ENCODE measurements around the gene TTLL11. TPM values are rescaled to one million over a fixed set of nuclear protein-coding genes. Genes with fewer than 3 reads are reported as not detected.

Gene TTLL11
- polyA plus RNA-seq, 4 donors = 3.2 to 4.8 (median 3.9) TPM

- Histone ChIP-seq H3K27me3 (ENCODE audit: control insufficient read depth in 3 of 3, insufficient read depth in 3 of 3, low read length in 3 of 3) (no peaks in the 10 kb centered on the region), H3K4me1 (ENCODE audit: control insufficient read depth in 3 of 3, insufficient read depth in 2 of 3, low read depth in 1 of 3, low read length in 2 of 3) (no peaks in the 10 kb centered on the region), H3K4me3 (ENCODE audit: low read depth in 1 of 3, low read length in 3 of 3) (no peak overlapping the region), H3K9me3 (ENCODE audit: control insufficient read depth in 2 of 2, insufficient read depth in 1 of 2, low read depth in 1 of 2, low read length in 1 of 2) (no peaks in the 10 kb centered on the region), H3K36me3 (ENCODE audit: control insufficient read depth in 3 of 3, insufficient read depth in 2 of 3, low read depth in 1 of 3, low read length in 3 of 3) (no peaks in the 10 kb centered on the region), H3K27ac (ENCODE audit: low read depth in 1 of 3, low read length in 2 of 3) (no peak overlapping the region)
- WGBS, 3 donors = 83 to 95% (median 86%) methylated on average over 8 of the region's 8 CpGs
- DNase-seq (no peak), FAIRE-seq (no peak)
Observed at GRCh38 chr9:121950866-121951265, 142.2 kb downstream of the TTLL11 start.

- Histone ChIP-seq H3K4me1 (ENCODE audit: control insufficient read depth in 3 of 3, insufficient read depth in 2 of 3, low read depth in 1 of 3, low read length in 2 of 3) (no peaks in the 10 kb centered on the region), H3K27ac (ENCODE audit: low read depth in 1 of 3, low read length in 2 of 3) (no peak overlapping the region), H3K36me3 (ENCODE audit: control insufficient read depth in 3 of 3, insufficient read depth in 2 of 3, low read depth in 1 of 3, low read length in 3 of 3) (no peaks in the 10 kb centered on the region), H3K9me3 (ENCODE audit: control insufficient read depth in 2 of 2, insufficient read depth in 1 of 2, low read depth in 1 of 2, low read length in 1 of 2) (no peaks in the 10 kb centered on the region), H3K4me3 (ENCODE audit: low read depth in 1 of 3, low read length in 3 of 3) (no peak overlapping the region), H3K27me3 (ENCODE audit: control insufficient read depth in 3 of 3, insufficient read depth in 3 of 3, low read length in 3 of 3) (no peaks in the 10 kb centered on the region)
- DNase-seq = no peak
- no peak for FAIRE-seq
- 82 to 87% (median 84%) methylated on average over 9 of the region's 9 CpGs for WGBS, 3 donors
Observed at GRCh38 chr9:121950441-121950840, 142.7 kb downstream of the TTLL11 start.

GRCh38 chr9:121949766-121950165 is 143.3 kb downstream of the TTLL11 start:
- DNase-seq = no peak
- Histone ChIP-seq H3K9me3 (ENCODE audit: control insufficient read depth in 2 of 2, insufficient read depth in 1 of 2, low read depth in 1 of 2, low read length in 1 of 2) (no peaks in the 10 kb centered on the region), H3K4me1 (ENCODE audit: control insufficient read depth in 3 of 3, insufficient read depth in 2 of 3, low read depth in 1 of 3, low read length in 2 of 3) (no peaks in the 10 kb centered on the region), H3K27me3 (ENCODE audit: control insufficient read depth in 3 of 3, insufficient read depth in 3 of 3, low read length in 3 of 3) (no peaks in the 10 kb centered on the region), H3K27ac (ENCODE audit: low read depth in 1 of 3, low read length in 2 of 3) (no peak overlapping the region), H3K4me3 (ENCODE audit: low read depth in 1 of 3, low read length in 3 of 3) (no peak overlapping the region), H3K36me3 (ENCODE audit: control insufficient read depth in 3 of 3, insufficient read depth in 2 of 3, low read depth in 1 of 3, low read length in 3 of 3) (no peaks in the 10 kb centered on the region)
- 92 to 97% (median 96%) methylated on average over 4 of the region's 4 CpGs for WGBS, 3 donors
- no peak for FAIRE-seq

- Histone ChIP-seq H3K4me3 (ENCODE audit: low read depth in 1 of 3, low read length in 3 of 3) (no peak overlapping the region), H3K27me3 (ENCODE audit: control insufficient read depth in 3 of 3, insufficient read depth in 3 of 3, low read length in 3 of 3) (no peaks in the 10 kb centered on the region), H3K27ac (ENCODE audit: low read depth in 1 of 3, low read length in 2 of 3) (no peak overlapping the region), H3K4me1 (ENCODE audit: control insufficient read depth in 3 of 3, insufficient read depth in 2 of 3, low read depth in 1 of 3, low read length in 2 of 3) (no peaks in the 10 kb centered on the region), H3K36me3 (ENCODE audit: control insufficient read depth in 3 of 3, insufficient read depth in 2 of 3, low read depth in 1 of 3, low read length in 3 of 3) (no peaks in the 10 kb centered on the region), H3K9me3 (ENCODE audit: control insufficient read depth in 2 of 2, insufficient read depth in 1 of 2, low read depth in 1 of 2, low read length in 1 of 2) (no peaks in the 10 kb centered on the region)
- WGBS, 3 donors = 67 to 95% (median 82%) methylated on average over 4 of the region's 4 CpGs
- FAIRE-seq (no peak), DNase-seq (no peak)
Observed at GRCh38 chr9:121949364-121949763, 143.7 kb downstream of the TTLL11 start.

GRCh38 chr9:121947775-121948174 is 145.3 kb downstream of the TTLL11 start:
- H3K27me3 ChIP-seq (ENCODE audit: control insufficient read depth in 3 of 3, insufficient read depth in 3 of 3, low read length in 3 of 3) = no peaks in the 10 kb centered on the region
- H3K4me3 ChIP-seq (ENCODE audit: low read depth in 1 of 3, low read length in 3 of 3) = no peak overlapping the region
- H3K4me1 ChIP-seq (ENCODE audit: control insufficient read depth in 3 of 3, insufficient read depth in 2 of 3, low read depth in 1 of 3, low read length in 2 of 3) = no peaks in the 10 kb centered on the region
- DNase-seq (no peak), FAIRE-seq (no peak)
- no peak overlapping the region for H3K27ac ChIP-seq (ENCODE audit: low read depth in 1 of 3, low read length in 2 of 3)
- 81 to 89% (median 86%) methylated on average over 4 of the region's 4 CpGs for WGBS, 3 donors
- H3K9me3 ChIP-seq (ENCODE audit: control insufficient read depth in 2 of 2, insufficient read depth in 1 of 2, low read depth in 1 of 2, low read length in 1 of 2) = no peaks in the 10 kb centered on the region
- no peaks in the 10 kb centered on the region for H3K36me3 ChIP-seq (ENCODE audit: control insufficient read depth in 3 of 3, insufficient read depth in 2 of 3, low read depth in 1 of 3, low read length in 3 of 3)

GRCh38 chr9:121946465-121946864 is 146.6 kb downstream of the TTLL11 start:
- Histone ChIP-seq H3K4me3 (ENCODE audit: low read depth in 1 of 3, low read length in 3 of 3) (no peak overlapping the region), H3K27ac (ENCODE audit: low read depth in 1 of 3, low read length in 2 of 3) (no peak overlapping the region), H3K27me3 (ENCODE audit: control insufficient read depth in 3 of 3, insufficient read depth in 3 of 3, low read length in 3 of 3) (no peaks in the 10 kb centered on the region), H3K9me3 (ENCODE audit: control insufficient read depth in 2 of 2, insufficient read depth in 1 of 2, low read depth in 1 of 2, low read length in 1 of 2) (no peaks in the 10 kb centered on the region), H3K4me1 (ENCODE audit: control insufficient read depth in 3 of 3, insufficient read depth in 2 of 3, low read depth in 1 of 3, low read length in 2 of 3) (no peaks in the 10 kb centered on the region), H3K36me3 (ENCODE audit: control insufficient read depth in 3 of 3, insufficient read depth in 2 of 3, low read depth in 1 of 3, low read length in 3 of 3) (no peaks in the 10 kb centered on the region)
- WGBS, 3 donors = 81 to 89% (median 82%) methylated on average over 5 of the region's 5 CpGs
- no peak for FAIRE-seq
- no peak for DNase-seq

- H3K36me3 ChIP-seq (ENCODE audit: control insufficient read depth in 3 of 3, insufficient read depth in 2 of 3, low read depth in 1 of 3, low read length in 3 of 3) = no peaks in the 10 kb centered on the region
- no peaks in the 10 kb centered on the region for H3K4me1 ChIP-seq (ENCODE audit: control insufficient read depth in 3 of 3, insufficient read depth in 2 of 3, low read depth in 1 of 3, low read length in 2 of 3)
- WGBS, 3 donors = 86 to 91% (median 88%) methylated on average over 4 of the region's 4 CpGs
- no peak for FAIRE-seq
- H3K27me3 ChIP-seq (ENCODE audit: control insufficient read depth in 3 of 3, insufficient read depth in 3 of 3, low read length in 3 of 3) = no peaks in the 10 kb centered on the region
- H3K27ac ChIP-seq (ENCODE audit: low read depth in 1 of 3, low read length in 2 of 3) = no peak overlapping the region
- no peaks in the 10 kb centered on the region for H3K9me3 ChIP-seq (ENCODE audit: control insufficient read depth in 2 of 2, insufficient read depth in 1 of 2, low read depth in 1 of 2, low read length in 1 of 2)
- H3K4me3 ChIP-seq (ENCODE audit: low read depth in 1 of 3, low read length in 3 of 3) = no peak overlapping the region
- DNase-seq = no peak
Observed at GRCh38 chr9:121945849-121946248, 147.3 kb downstream of the TTLL11 start.

GRCh38 chr9:121945281-121945680 is 147.8 kb downstream of the TTLL11 start:
- no peaks in the 10 kb centered on the region for H3K9me3 ChIP-seq (ENCODE audit: control insufficient read depth in 2 of 2, insufficient read depth in 1 of 2, low read depth in 1 of 2, low read length in 1 of 2)

GRCh38 chr9:121944711-121945191 is 148.4 kb downstream of the TTLL11 start:
- no peak for FAIRE-seq
- Histone ChIP-seq H3K27me3 (ENCODE audit: control insufficient read depth in 3 of 3, insufficient read depth in 3 of 3, low read length in 3 of 3) (no peaks in the 10 kb centered on the region), H3K4me3 (ENCODE audit: low read depth in 1 of 3, low read length in 3 of 3) (no peak overlapping the region), H3K27ac (ENCODE audit: low read depth in 1 of 3, low read length in 2 of 3) (no peak overlapping the region), H3K9me3 (ENCODE audit: control insufficient read depth in 2 of 2, insufficient read depth in 1 of 2, low read depth in 1 of 2, low read length in 1 of 2) (no peaks in the 10 kb centered on the region), H3K36me3 (ENCODE audit: control insufficient read depth in 3 of 3, insufficient read depth in 2 of 3, low read depth in 1 of 3, low read length in 3 of 3) (no peaks in the 10 kb centered on the region), H3K4me1 (ENCODE audit: control insufficient read depth in 3 of 3, insufficient read depth in 2 of 3, low read depth in 1 of 3, low read length in 2 of 3) (no peaks in the 10 kb centered on the region)
- WGBS, 3 donors = 84 to 90% (median 87%) methylated on average over 5 of the region's 5 CpGs
- DNase-seq = no peak

More at GRCh38 chr9:121945281-121945680, 147.8 kb downstream of the TTLL11 start:
- WGBS, 3 donors = 85 to 94% (median 92%) methylated on average over 4 of the region's 4 CpGs
- Histone ChIP-seq H3K27me3 (ENCODE audit: control insufficient read depth in 3 of 3, insufficient read depth in 3 of 3, low read length in 3 of 3) (no peaks in the 10 kb centered on the region), H3K36me3 (ENCODE audit: control insufficient read depth in 3 of 3, insufficient read depth in 2 of 3, low read depth in 1 of 3, low read length in 3 of 3) (no peaks in the 10 kb centered on the region), H3K4me3 (ENCODE audit: low read depth in 1 of 3, low read length in 3 of 3) (no peak overlapping the region), H3K4me1 (ENCODE audit: control insufficient read depth in 3 of 3, insufficient read depth in 2 of 3, low read depth in 1 of 3, low read length in 2 of 3) (no peaks in the 10 kb centered on the region), H3K27ac (ENCODE audit: low read depth in 1 of 3, low read length in 2 of 3) (no peak overlapping the region)
- FAIRE-seq (no peak), DNase-seq (no peak)
